SW 1271 (cell line): ENCODE data around the gene CDT1.

ENCODE experiments used
- DNase-seq, 2 experiments: peaks; one replicate each; lab custom pipeline; 2025; lab: John Stamatoyannopoulos, UW

CDT1 gene

DNA sequence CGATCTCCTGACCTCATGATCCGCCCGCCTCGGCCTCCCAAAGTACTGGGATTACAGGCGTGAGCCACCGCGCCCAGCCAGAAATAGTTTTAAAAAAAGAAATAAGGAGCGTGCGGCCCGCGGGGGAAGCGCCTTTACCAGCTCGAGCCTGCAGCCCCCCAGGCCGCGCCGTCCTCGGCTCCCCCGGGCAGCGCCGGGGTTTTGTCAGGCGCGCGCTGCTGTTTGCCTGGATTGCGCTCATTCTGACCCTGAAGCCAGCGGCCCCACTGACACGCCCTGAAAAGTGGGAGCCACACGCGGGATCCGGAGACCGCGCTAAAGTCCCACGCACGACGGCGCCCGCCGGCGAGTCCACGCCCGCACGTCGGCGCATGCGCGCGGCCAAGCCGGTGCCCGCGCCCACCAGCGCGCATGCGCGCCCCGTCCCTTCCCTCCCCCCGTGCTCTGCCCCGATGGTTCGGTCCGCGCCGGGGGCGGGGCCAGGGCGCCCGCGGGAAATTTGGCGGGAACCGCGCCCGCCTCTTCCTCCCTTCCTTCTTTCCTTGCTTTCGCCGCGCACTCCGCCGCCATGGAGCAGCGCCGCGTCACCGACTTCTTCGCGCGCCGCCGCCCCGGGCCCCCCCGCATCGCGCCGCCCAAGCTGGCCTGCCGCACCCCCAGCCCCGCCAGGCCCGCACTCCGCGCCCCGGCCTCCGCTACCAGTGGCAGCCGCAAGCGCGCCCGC is at the start of gene CDT1:
TSS of gene CDT1 (plus strand) at position 526 of the 724 bp plus-strand sequence. CDS start at position 569, 43 bp downstream.
- peak; percentile 41 to 70 for DNase-seq

DNA sequence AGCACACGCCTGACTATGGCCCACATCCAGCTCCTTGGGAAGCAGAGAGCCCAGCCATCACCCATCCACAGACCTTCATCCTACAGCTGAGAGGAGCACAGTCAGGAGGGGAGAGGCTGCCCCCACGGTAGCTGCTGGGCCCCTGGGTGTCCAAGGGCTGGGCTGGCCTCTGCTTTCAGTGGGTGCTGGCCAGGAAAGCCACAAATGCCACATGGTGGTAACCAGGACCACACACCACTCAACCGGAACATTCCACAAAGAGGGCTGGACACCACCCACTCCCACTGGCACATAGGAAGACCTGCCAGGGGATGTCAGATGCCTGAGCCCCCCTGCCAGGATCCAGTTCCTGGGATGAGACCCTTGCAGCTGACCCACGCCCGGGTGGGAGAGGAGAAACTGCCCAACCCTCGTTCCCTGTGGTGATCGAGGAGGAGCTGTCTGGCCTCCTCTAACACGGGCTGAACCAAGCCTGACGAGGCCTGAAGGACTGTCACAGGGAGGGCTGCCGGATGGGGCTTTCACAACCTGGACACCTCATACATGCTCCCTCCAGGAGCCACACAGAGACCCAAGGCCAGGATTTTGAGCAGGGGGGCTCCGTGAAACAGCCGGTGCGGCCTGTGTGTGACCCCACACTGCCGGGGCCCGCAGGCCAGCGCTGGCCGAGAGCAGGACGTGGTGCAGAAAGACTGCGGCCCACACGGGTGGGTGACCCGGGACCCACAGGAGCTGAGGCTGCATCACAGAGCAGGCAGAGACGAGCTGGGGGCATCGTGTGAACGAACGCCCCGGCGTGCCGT is 49.3 kb upstream of the CDT1 start:
- no peak for DNase-seq

DNA sequence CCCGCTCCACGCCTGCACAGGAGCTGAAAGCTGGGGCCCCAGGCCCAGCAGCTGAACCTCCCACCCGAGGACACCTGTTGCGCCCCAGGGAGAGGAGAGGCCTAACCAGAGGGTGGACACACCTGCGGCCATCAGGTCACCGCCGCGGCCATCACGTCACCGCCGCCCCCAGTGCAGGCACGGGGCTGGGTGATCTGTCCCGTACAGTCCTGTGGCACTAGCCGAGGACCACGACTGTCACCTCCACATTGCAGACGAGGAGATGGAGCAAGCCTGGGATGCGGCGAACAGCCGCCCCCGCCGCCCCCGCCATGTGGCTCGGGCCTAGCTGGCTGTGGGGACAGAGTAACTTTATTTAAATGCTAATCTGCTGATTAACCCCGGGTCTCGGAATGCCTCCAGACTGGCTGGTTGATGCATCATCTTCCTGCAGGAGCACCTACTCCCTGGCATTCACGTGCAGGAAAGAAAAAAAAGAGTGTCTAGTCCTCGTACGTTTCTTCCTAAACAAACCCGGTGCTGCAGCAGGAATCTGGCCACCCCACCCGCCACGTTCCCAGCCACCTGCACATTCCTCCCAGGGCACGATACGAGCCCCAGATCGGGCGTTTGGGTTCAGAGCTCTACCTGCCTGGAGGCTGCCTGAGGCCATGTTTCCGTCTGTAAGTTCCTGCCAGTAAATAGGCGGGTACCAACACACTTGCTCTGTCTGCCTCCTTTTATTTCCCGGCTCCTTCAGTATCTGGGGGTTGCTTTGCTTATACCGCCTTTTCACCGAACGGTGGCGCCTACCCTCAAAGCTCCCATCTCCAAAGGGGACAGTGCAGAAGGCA is 48.5 kb upstream of the CDT1 start:
- no peak for DNase-seq

DNA sequence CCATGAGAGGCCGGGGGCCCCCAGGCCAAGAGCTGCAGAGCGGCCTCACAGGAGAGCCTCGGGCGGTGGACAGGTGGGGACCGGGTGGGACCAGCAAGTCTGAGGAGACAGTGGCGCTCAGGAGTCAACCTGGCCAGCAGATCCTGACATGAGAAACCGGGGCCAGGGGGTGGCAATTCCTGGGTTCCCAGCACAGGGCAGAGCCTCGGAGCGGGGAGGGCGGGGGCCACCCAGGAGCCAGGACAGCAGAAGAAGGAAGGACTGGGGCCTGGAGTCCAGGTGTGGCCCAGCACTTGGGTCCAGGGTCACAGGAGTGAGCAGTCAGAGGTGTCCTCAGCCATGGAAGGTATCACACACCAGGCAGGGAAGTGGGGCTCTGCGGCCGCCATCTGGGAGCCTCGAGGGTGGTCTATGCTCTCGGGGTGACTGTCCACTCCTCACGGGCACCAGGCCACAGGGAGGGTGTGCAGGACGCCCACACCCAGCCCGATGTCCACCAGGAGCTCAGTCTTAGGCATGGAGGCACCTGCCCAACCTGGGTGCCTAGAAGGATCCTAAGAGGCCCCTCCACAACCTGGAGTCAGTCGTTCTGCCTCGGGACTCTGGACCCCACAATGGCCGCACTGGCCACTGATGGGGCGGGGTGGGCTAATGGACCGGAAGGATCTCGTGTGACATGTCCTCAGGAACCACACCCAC is 47.7 kb upstream of the CDT1 start:
- DNase-seq = no peak

DNA sequence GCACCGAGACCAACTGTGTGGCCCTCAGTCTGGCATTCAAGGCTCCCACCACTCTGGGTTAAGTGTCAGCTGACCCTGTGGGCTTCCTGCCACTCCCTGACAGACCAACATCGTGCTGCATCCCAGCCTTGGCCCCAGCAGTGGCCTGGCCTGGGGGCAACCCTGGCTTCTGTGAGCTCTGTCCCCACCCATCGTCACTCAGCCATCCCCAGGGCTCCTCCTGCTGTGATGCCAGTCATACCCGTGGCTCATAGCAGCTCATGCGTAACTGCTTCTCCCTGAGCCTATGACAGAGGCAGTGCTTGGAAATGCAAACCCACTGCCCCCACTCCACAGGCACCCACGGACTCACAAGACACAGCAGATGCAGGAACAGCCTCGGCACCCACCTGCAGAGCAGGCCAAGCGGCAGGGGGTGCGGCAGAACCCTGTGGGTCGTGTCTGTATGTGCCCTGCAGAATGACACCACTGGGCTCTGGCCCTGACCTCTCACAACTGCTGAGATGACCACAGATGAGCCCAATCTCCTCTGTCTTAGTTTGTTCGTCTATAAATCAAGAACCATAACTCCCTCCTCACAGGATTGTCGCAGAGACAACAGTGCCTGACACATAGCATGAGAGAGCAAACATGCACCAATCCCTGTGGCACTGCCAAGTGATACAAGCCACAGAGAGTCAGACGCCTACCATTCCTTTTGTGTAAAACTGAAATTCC is 45.2 kb upstream of the CDT1 start:
- no peak for DNase-seq

DNA sequence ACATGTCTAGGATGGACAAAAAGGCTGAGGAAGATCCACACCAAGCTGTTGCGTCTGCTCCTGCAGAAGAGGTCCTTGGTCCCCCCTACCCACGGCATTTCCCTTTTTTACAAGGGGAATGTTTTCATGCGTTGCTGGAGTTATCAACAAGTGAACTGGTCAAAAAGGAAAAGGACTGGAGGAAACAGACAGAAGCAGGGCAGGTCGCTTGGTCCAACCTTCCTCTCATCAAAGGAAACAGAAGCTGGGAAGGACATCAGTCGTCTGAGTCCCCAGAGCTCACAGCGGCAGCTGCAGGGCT is 44.7 kb upstream of the CDT1 start:
- no peak for DNase-seq

DNA sequence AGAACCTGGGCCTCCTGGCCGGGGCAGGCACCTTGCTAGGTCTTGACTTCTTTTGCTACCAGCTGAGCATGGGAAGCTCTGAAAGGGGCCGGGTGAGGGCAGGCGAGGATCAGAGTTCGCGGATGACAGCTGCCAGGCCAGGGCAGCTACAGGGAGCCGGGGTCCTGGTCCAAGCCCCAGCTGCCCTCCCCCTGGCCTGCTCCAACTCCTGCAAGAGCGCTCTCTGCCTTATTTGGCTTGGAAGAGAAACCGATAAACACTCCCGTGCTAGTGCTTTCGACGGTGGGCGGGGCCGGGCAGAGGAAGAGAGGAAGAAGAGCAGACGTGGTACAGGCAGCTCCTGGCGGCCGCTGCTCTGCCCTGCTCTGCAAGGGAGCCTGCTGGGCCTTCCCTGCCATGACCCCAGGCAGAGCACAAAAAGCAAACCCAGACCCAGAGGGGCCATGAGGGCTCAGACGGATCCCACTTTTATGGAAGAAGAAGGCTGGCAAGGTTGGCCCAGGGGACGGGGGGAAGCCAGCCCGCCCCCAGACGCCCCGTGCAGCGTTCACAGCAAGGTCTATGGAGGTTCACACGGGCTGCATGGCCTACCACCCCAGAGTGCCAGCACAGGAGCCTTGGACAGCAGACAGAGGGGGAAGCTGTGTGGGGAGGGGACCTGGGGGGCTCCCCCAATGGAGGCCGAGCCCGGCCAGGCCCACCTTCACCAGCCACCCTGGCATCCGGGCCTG is 44.2 kb upstream of the CDT1 start:
- DNase-seq = no peak

DNA sequence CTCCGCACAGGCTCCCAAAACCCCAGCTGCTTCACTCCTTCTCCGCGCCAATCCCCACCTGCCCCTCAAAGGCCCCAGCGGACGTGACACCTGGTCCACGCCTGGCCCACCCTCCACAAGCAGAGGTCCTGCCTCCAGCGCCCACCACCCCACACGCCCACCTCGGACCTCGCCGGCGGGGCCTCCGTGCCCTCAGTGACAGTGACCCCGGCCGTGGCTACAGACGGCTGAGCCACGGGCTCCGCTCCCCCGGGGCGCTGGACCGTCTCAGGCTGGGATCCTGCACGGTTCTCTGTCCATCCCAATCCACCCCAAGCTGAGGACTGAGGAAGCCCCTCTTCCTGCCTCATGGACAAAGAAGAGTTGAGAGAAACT is 43.6 kb upstream of the CDT1 start:
- no peak for DNase-seq

DNA sequence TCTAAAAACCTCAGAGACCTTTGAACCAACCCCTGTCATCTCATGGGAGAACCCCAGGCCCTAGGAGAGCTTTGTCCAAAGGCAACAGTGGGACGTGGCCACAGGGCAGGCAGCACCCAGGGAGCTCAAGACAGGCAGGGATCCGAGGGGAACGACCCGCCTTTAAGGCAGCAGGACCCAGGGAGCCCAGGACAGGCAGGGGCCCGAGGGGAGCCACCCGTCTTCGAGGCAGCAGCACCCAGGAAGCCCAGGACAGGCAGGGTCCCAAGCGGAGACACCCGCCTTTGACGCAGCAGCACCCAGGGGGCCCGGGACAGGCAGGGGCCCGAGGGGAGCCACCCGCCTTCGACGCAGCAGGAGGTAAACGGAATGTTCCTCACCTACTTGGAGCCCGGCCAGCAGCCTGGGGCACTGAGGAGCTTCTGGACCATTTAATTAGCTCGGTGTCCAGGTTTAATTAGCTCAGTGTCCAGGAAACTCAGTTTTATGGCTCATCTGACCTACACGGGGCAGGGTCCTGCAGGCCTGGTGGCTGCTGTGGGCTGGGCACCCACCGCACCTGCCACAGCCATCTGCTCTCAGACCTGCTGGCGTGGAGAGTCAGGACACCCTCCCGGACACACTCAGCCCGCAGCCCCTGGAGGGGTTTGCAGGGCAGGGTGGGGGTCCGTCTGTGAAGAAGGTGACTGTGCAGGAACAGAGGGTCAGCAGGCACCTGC is 43.0 kb upstream of the CDT1 start:
- no peak for DNase-seq

DNA sequence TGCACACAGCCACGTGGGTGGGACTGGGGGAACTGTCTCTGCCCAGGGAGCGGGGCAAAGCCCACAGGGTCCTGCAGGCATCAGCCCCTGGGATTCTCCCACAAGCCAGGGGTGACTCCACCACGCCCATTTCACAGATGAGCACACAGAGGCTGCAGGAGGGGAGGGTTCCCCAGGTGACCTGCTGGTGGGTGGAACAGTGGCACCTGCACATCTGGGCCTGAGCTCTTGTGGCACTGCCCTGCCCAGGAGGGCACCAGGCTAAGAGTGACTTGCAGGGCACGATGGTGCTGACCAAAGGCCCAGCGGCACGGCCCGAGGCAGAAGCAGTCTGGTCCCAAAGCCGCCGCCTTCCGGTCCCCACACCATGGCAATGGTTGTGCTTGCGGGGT is 42.5 kb upstream of the CDT1 start:
- DNase-seq = no peak

DNA sequence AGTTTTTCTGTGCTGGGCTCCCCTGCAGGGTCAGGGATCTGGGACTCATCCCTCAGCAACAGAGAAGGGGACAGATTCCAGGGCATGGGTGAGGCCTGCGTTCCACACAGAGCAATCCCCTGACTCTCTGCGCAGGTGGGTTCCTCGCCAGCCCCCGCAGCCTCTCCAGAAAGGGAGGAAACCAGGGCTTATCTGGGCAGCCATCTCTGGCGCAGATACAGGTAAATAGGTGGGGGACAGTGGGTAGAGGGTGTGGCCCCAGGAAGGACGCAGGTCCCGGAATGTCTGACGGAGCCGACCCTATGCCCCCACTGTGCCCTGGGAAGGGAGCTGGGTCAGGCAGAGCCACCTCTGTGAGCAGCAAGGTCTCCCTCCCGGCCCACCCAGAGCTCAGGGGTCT is 41.8 kb upstream of the CDT1 start:
- no peak for DNase-seq

DNA sequence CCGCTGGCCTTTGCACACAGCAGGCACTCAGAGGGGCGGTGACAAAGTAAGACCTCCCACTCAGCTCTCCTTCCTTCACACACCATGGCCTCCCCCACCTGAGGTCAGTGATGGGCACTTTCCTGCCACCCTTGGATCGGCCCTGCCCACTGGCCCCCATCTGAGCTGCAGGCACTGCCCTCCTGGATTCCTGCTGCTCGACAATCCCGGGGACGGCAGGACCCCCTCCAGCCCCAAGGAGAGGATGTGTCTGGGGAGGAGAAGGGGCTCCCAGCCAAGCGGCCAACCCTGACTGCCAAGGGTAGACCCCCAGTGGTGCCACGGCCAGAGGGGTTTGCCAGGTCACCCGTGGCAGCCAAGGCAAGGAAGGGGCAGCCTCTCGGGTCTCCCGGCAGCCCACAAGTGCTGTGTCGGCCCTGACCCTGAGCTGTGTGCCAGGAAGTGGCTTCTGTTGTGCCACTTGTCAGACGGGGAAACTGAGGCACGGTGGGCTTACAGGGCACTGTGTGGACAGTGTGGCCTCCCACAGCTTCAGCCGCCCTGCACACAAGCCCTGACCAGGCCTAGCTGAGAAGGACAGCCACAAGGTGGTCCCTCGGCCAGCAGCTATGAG is 41.2 kb upstream of the CDT1 start:
- DNase-seq = no peak

DNA sequence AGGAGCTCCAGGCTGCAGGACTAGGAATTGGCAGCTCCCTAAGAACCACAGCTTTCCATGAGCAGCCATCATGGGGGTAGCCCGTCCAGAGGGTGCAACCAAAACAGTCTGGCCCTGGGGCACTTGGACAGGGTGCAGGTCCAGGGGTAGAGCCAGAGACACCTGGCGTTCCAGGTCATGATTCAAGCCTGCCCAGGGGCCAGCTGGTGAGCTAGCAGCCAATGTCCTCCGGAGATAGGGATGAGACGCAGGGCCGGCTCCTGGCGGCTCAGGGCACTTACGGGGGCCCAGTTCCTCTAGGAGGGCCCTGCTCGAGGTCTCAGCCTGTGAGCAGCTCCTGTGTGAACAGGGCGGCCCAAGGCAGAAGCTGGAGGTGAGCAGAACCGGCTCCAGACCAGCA is 40.6 kb upstream of the CDT1 start:
- no peak for DNase-seq

DNA sequence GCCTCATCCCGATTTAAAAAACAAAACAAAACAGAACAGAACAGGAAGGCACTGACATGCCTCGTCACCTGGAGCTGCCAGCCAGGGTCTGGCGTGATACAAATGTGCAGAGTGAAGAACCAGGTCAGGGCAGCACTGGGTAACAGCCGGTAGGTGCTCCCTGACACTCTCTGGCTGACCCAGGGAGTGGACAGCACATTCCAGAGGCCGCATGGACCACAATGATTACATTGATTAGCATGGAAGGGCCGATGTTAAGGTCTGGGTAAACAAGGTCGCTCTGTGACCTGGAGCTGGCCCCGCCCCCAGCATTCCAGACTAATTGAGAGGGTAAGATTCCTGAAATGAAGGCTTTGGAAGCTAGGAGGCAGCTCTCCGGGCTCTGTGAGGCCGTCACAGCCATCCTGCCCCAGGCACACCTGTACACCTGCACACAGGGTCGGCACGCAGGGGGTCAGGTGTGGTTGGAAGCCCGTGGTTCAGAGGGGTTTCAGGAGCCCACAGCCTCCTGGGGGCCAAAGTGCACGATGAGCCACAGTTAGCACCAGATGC is 40.0 kb upstream of the CDT1 start:
- no peak for DNase-seq

DNA sequence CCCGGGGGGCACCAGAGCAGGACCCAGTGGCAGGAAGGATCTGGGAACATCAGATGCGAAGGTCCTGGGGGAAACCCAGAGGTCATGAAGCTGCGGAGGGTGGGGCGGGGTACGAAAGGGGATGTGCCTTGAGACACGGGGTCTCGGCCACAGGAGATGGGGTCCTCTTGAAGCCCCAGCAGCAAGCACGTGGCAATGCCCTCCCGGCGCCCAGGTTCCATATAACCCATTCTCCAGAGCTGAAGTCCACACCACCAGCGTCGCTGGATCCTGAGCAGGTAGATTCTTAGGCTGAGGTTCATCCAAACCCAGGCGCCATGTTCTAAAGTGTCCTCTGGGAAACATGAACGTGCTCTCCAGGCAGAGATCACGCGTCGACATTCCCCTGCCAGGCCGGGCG is 39.5 kb upstream of the CDT1 start:
- no peak for DNase-seq

DNA sequence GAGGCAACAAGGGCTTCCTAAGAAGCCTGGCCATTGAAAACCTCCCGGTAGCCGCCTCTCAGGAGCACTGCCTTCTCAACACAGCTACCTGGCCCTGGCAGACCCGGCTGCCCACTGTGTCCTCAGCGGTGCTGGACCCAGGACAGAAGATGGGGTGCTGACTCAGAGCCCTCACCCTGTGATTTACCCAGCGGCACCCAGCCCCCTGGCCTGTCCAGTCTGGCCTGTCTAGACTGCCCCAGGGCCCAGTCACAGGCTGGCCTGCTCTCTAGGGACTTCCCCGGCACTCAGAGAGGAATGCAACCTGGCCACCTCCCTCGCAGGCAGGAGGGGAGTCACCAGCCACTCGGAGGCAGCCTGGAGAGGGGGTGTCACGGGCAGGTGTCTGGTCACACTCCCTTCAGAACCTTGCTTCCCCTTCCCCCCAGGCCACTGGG is 38.7 kb upstream of the CDT1 start:
- DNase-seq = no peak

DNA sequence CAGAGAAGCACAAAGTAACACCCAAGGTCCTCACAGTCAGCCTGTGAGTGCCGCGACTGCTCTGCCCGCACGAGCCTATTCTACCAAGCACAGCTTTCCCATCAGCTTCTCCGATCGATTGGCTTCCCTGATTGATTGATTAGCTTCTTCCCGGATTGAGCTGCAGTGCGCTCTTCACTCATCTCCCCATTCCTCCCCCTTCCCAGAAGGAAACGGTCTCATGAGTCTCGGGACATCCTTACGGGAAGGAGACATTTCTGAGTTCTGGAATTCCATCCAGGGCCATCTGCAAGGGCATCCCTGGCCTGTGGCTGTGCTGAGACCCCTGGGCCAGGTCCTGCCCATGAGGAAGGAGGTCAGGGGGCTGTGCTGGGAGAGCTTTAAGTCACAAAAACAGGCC is 36.6 kb upstream of the CDT1 start:
- DNase-seq = no peak

DNA sequence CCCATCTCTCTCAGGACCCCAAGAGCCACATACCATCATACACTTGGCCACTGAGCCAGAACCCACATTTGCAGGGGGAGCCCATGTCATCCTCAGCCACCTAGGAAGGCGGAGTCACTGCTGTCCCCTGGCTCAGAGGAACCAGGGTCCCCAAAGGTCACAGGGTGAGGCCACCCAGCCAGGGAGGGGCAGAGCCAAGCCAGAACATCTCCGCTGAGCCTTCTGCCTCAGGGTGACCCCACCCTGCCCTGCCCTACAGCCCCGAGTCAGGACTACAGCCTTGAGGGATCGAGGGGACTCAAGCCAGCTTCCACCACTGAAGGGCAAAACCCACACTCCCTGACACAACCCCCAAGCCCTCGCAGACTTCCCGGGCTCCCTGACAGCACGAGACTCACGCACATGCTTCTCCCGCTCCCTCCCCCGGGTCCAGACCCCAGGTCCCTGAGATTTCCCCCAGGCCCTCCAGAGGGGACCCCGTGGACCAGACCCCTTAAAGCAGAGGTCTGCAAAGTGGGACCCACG is 36.0 kb upstream of the CDT1 start:
- no peak for DNase-seq

DNA sequence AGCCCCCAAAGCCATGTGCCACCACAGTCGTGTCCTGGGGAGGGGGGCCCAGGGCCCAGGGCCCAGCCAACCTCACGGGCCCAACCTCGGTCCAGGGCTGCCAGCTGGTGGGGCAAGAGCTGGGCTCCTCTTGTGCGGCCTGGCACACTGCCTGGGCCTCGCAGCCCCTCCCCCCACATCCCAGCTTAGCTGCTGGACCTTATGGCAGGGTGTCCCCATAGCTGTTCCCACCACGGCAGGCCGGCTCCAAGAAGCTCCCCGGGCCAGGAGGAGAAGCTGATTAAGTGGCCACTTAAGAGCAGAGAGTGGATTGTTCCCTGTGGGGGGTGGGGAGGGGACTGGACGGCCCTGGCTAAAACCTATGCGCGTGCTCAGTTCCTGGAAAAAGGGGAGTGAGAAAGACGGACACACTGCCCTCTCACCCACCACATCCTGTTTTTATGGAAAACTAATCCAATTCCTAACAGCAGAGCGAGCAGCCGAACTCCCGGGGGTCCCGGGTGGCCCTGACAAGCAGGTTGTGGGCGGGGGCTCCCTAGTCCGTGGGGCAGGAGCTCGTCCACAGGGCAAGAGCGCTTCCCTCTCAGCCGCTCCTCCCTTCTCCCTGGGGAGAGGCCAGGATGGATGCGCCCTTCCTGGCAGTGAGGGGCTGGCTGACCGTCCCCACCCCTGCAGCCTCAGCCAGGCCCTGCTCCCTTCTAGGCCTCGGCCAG is 35.4 kb upstream of the CDT1 start:
- no peak for DNase-seq
